ENCODE measurements around the gene CPSF4L.

CPSF4L gene

GRCh38 chr17:73301369-73301768, 39.7 kb upstream of the CPSF4L start:
- H3K4me1 ChIP-seq (ENCODE audit: insufficient read depth, low read length) = peaks cover 15% of the 10 kb centered on the region
- 95% methylated on average over 2 of the region's 2 CpGs for WGBS

GRCh38 chr17:73300392-73300791, 38.7 kb upstream of the CPSF4L start:
- WGBS = 92% methylated on average over 3 of the region's 3 CpGs
- no peak overlapping the region for H3K4me3 ChIP-seq (ENCODE audit: low read length)

More at GRCh38 chr17:73301369-73301768, 39.7 kb upstream of the CPSF4L start:
- Histone ChIP-seq H3K9me3 (ENCODE audit: insufficient read depth, low read depth, low read length) (no peaks in the 10 kb centered on the region), H3K27me3 (ENCODE audit: insufficient read depth, low read length) (no peaks in the 10 kb centered on the region), H3K36me3 (ENCODE audit: insufficient read depth, low read length) (no peaks in the 10 kb centered on the region), H3K4me3 (ENCODE audit: low read length) (no peak overlapping the region), H3K27ac (ENCODE audit: low read depth, low read length) (no peak overlapping the region), H3K9ac (ENCODE audit: low read depth, low read length) (no peak overlapping the region)

GRCh38 chr17:73297934-73298861, 36.5 kb upstream of the CPSF4L start:
- Histone ChIP-seq H3K4me3 (ENCODE audit: low read length) (no peak overlapping the region), H3K9me3 (ENCODE audit: insufficient read depth, low read depth, low read length) (no peaks in the 10 kb centered on the region), H3K36me3 (ENCODE audit: insufficient read depth, low read length) (no peaks in the 10 kb centered on the region), H3K27ac (ENCODE audit: low read depth, low read length) (no peak overlapping the region), H3K4me1 (ENCODE audit: insufficient read depth, low read length) (no peaks in the 10 kb centered on the region), H3K9ac (ENCODE audit: low read depth, low read length) (no peak overlapping the region), H3K27me3 (ENCODE audit: insufficient read depth, low read length) (no peaks in the 10 kb centered on the region)
- WGBS = 87% methylated on average over 15 of the region's 15 CpGs

More at GRCh38 chr17:73300392-73300791, 38.7 kb upstream of the CPSF4L start:
- H3K9ac ChIP-seq (ENCODE audit: low read depth, low read length) = no peak overlapping the region
- H3K27ac ChIP-seq (ENCODE audit: low read depth, low read length) = no peak overlapping the region
- peaks cover 7% of the 10 kb centered on the region for H3K4me1 ChIP-seq (ENCODE audit: insufficient read depth, low read length)
- no peaks in the 10 kb centered on the region for H3K36me3 ChIP-seq (ENCODE audit: insufficient read depth, low read length)
- H3K27me3 ChIP-seq (ENCODE audit: insufficient read depth, low read length) = no peaks in the 10 kb centered on the region
- no peaks in the 10 kb centered on the region for H3K9me3 ChIP-seq (ENCODE audit: insufficient read depth, low read depth, low read length)

GRCh38 chr17:73293480-73293911, 31.8 kb upstream of the CPSF4L start:
- Histone ChIP-seq H3K27ac (ENCODE audit: low read depth, low read length) (no peak overlapping the region), H3K9ac (ENCODE audit: low read depth, low read length) (no peak overlapping the region), H3K36me3 (ENCODE audit: insufficient read depth, low read length) (no peaks in the 10 kb centered on the region), H3K4me3 (ENCODE audit: low read length) (no peak overlapping the region), H3K4me1 (ENCODE audit: insufficient read depth, low read length) (0 out of 2 replicates have a peak, but pooled peaks cover 10% of the 10 kb centered on the region), H3K27me3 (ENCODE audit: insufficient read depth, low read length) (no peaks in the 10 kb centered on the region), H3K9me3 (ENCODE audit: insufficient read depth, low read depth, low read length) (no peaks in the 10 kb centered on the region)
- WGBS = 86% methylated on average over 9 of the region's 9 CpGs

- no peak overlapping the region for H3K27ac ChIP-seq (ENCODE audit: low read depth, low read length)
- no peaks in the 10 kb centered on the region for H3K36me3 ChIP-seq (ENCODE audit: insufficient read depth, low read length)
- H3K27me3 ChIP-seq (ENCODE audit: insufficient read depth, low read length) = no peaks in the 10 kb centered on the region
- no peaks in the 10 kb centered on the region for H3K9me3 ChIP-seq (ENCODE audit: insufficient read depth, low read depth, low read length)
- 0 out of 2 replicates have a peak, but pooled peaks cover 10% of the 10 kb centered on the region for H3K4me1 ChIP-seq (ENCODE audit: insufficient read depth, low read length)
- WGBS = 92% methylated on average over 11 of the region's 11 CpGs
- no peak overlapping the region for H3K4me3 ChIP-seq (ENCODE audit: low read length)
- H3K9ac ChIP-seq (ENCODE audit: low read depth, low read length) = no peak overlapping the region
Measured at GRCh38 chr17:73293031-73293430, 31.4 kb upstream of the CPSF4L start.

- H3K36me3 ChIP-seq (ENCODE audit: insufficient read depth, low read length) = no peaks in the 10 kb centered on the region
- H3K9ac ChIP-seq (ENCODE audit: low read depth, low read length) = no peak overlapping the region
- H3K9me3 ChIP-seq (ENCODE audit: insufficient read depth, low read depth, low read length) = no peaks in the 10 kb centered on the region
- 91% methylated on average over 10 of the region's 12 CpGs for WGBS
- H3K27ac ChIP-seq (ENCODE audit: low read depth, low read length) = no peak overlapping the region
- peaks cover 13% of the 10 kb centered on the region; the same call in 1 of the 2 replicates for H3K4me1 ChIP-seq (ENCODE audit: insufficient read depth, low read length)
- H3K27me3 ChIP-seq (ENCODE audit: insufficient read depth, low read length) = no peaks in the 10 kb centered on the region
- H3K4me3 ChIP-seq (ENCODE audit: low read length) = no peak overlapping the region
Measured at GRCh38 chr17:73292031-73292531, 30.4 kb upstream of the CPSF4L start.

- H3K4me1 ChIP-seq (ENCODE audit: insufficient read depth, low read length) = peaks cover 18% of the 10 kb centered on the region; the same call in 1 of the 2 replicates
- no peaks in the 10 kb centered on the region for H3K27me3 ChIP-seq (ENCODE audit: insufficient read depth, low read length)
- WGBS = 86% methylated on average over 8 of the region's 8 CpGs
- H3K9ac ChIP-seq (ENCODE audit: low read depth, low read length) = no peak overlapping the region
- H3K36me3 ChIP-seq (ENCODE audit: insufficient read depth, low read length) = 0 out of 2 replicates have a peak, but pooled peaks cover under 1% of the 10 kb centered on the region
- no peak overlapping the region for H3K4me3 ChIP-seq (ENCODE audit: low read length)
- no peak overlapping the region for H3K27ac ChIP-seq (ENCODE audit: low read depth, low read length)
- no peaks in the 10 kb centered on the region for H3K9me3 ChIP-seq (ENCODE audit: insufficient read depth, low read depth, low read length)
Measured at GRCh38 chr17:73291260-73291801, 29.7 kb upstream of the CPSF4L start.

GRCh38 chr17:73290399-73291259, 28.9 kb upstream of the CPSF4L start:
- Histone ChIP-seq H3K4me1 (ENCODE audit: insufficient read depth, low read length) (peaks cover 18% of the 10 kb centered on the region; the same call in 1 of the 2 replicates), H3K4me3 (ENCODE audit: low read length) (no peak overlapping the region), H3K36me3 (ENCODE audit: insufficient read depth, low read length) (peaks cover 7% of the 10 kb centered on the region; the same call in 1 of the 2 replicates), H3K9ac (ENCODE audit: low read depth, low read length) (no peak overlapping the region), H3K9me3 (ENCODE audit: insufficient read depth, low read depth, low read length) (no peaks in the 10 kb centered on the region), H3K27ac (ENCODE audit: low read depth, low read length) (no peak overlapping the region), H3K27me3 (ENCODE audit: insufficient read depth, low read length) (no peaks in the 10 kb centered on the region)
- 91% methylated on average over 16 of the region's 16 CpGs for WGBS

GRCh38 chr17:73289549-73290254, 28.0 kb upstream of the CPSF4L start:
- Histone ChIP-seq H3K9me3 (ENCODE audit: insufficient read depth, low read depth, low read length) (no peaks in the 10 kb centered on the region), H3K36me3 (ENCODE audit: insufficient read depth, low read length) (peaks cover 8% of the 10 kb centered on the region; the same call in 1 of the 2 replicates), H3K27me3 (ENCODE audit: insufficient read depth, low read length) (no peaks in the 10 kb centered on the region), H3K9ac (ENCODE audit: low read depth, low read length) (no peak overlapping the region), H3K4me1 (ENCODE audit: insufficient read depth, low read length) (peaks cover 18% of the 10 kb centered on the region; the same call in 1 of the 2 replicates), H3K27ac (ENCODE audit: low read depth, low read length) (no peak overlapping the region), H3K4me3 (ENCODE audit: low read length) (no peak overlapping the region)
- WGBS = 85% methylated on average over 7 of the region's 7 CpGs
